Right atrium auricular region (tissue), 2 donors: Measurements from ENCODE around the gene MTMR3. TPM values are rescaled to one million over a fixed set of nuclear protein-coding genes. Genes with fewer than 3 reads are reported as not detected.

Source experiments
- DNase-seq: peaks from one replicate; pipeline ENCODE4 v3.0.0-alpha.2; 2019; ENCODE audit warnings: low spot score
- H3K27ac ChIP-seq, 2 donors: fragments of 200-600 bp; sonication (generic); 1 replicate in 1 of 2; 2 replicates in 1 of 2; pipeline ENCODE4 v1.5.1; 2016 to 2019
- H3K27me3 ChIP-seq, 2 donors: fragments of 200-600 bp; sonication (generic); one replicate each; pipeline versions ENCODE4 v1.5.1 to v1.6.0; 2017 to 2019
- H3K36me3 ChIP-seq: fragments of 200-600 bp; sonication (generic); one replicate; pipeline ENCODE4 v1.5.1; 2016
- H3K4me1 ChIP-seq, 2 donors: fragments of 200-600 bp; sonication (generic); one replicate each; pipeline versions ENCODE4 v1.5.1 to v1.6.0; 2017 to 2019
- H3K4me3 ChIP-seq, 2 donors: fragments of 200-600 bp; sonication (generic); 1 replicate in 1 of 2; 2 replicates in 1 of 2; pipeline ENCODE4 v1.5.1; 2017 to 2019; ENCODE audit warnings: mild to moderate bottlenecking in 1 of 2, moderate library complexity in 1 of 2
- H3K9me3 ChIP-seq, 2 donors: fragments of 200-600 bp; sonication (generic); one replicate each; pipeline ENCODE4 v1.5.1; 2019
- CTCF ChIP-seq, 2 donors: fragments of 200-600 bp; sonication (generic); IDR thresholded peaks; one replicate each; pipeline ENCODE4 v1.5.1; 2019; ENCODE audit warnings: antibody characterized with exemption in 2 of 2
- microRNA-seq, 2 donors: library from miRNA; unstranded; fragments of <30 nt; microRNA quantifications; one replicate each; pipeline ENCODE4, GENCODE V29; 2016 to 2017; ENCODE audit warnings: borderline number of aligned reads in 2 of 2, borderline replicate concordance in 1 of 2
- total RNA-seq, 2 donors: library from RNA; depleted of rRNA; stranded (reverse); fragments of >200 nt; gene quantifications; one replicate each; pipeline ENCODE4 v1.1.0, GENCODE V29; 2016

The MTMR3 gene
- total RNA-seq, 2 donors from 2014 or later, result 27.2 to 38.1 TPM

DNA sequence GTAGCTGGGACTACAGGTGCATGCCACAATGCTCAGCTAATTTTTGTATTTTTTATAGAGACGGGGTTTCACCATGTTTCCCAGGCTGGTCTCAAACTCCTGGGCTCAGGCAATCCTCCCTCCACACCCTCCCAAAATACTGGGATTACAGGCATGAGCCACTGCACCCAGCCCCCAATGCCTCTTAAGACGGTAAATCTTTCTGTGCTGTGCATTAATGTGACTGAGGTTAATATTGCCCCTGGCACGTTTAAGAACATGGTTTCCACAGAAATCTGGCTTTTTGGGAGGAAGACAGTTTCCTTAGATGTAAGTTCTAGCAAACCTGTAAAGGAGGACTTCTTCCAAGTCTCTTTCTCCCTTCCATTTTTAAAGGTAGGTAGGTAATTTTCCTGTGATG is 191.2 kb downstream of the MTMR3 start:
- H3K9me3 ChIP-seq, result peaks cover 0 to 7% of the 10 kb centered on the region in 2 donors
- no peaks in the 10 kb centered on the region for H3K4me1 ChIP-seq
- no peak overlapping the region for H3K4me3 ChIP-seq
- H3K27me3 ChIP-seq, result no peaks in the 10 kb centered on the region
- no peak for DNase-seq
- TF ChIP-seq CTCF (IDR thresholded peaks at IDR 0.05), result no peak
- no peaks in the 10 kb centered on the region for H3K36me3 ChIP-seq
- H3K27ac ChIP-seq, result no peak overlapping the region

DNA sequence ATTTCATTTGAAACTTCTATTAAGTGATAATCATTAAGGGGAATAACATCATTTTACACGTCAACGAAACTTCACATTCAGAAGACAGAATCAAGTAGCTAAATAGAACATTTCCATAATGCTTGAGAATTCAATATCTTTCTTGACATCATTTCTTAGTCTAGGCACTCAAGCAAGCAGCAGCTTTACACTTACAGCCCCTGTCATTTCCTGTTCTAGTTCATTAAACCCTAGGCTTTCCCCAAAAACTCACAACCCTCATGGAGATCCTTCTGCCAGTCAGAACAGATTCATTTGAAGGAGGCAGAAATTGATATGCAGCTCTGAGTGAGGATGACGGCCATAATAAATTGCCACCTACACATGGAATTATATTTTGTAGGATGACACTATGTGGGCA is 192.0 kb downstream of the MTMR3 start:
- Histone ChIP-seq H3K27ac (no peak overlapping the region), H3K9me3 (peaks cover 0 to 7% of the 10 kb centered on the region in 2 donors), H3K4me3 (no peak overlapping the region), H3K27me3 (peaks cover under 1 to 3% of the 10 kb centered on the region in 2 donors), H3K36me3 (no peaks in the 10 kb centered on the region), H3K4me1 (no peaks in the 10 kb centered on the region)
- no peak for TF ChIP-seq CTCF (IDR thresholded peaks at IDR 0.05)
- DNase-seq, result no peak

DNA sequence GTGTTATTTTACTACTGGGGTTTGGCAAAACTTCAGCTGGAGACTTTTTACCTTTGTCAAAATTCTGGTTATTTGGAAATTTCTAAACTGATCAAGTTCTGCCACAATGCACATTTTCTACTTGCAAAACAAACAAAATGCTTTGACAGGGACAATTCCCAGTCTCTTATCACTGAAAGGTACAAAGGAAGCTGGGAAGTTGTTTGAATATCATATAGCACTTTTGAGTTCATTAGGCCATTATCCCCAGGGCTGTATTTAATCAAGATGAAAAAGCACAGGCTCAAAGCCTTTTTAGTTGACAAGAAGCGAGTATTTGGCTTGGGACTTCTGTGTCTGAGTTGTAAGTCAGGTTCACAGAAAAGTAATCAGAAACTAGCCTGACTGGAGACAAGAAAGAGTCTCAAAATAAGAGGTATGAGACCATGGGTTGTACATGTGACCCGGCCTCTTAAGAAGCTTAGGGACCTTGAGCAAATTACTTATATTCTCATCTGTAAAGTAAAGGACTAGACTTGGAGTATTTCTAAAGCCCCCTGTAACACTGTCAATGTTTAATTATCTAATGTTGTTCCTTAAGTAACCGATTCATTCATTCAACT is 194.4 kb downstream of the MTMR3 start:
- peaks cover 3 to 5% of the 10 kb centered on the region in 2 donors for H3K27me3 ChIP-seq
- TF ChIP-seq CTCF (IDR thresholded peaks at IDR 0.05), result no peak
- DNase-seq, result no peak
- H3K9me3 ChIP-seq, result peaks cover 0 to 3% of the 10 kb centered on the region in 2 donors
- H3K4me3 ChIP-seq, result no peak overlapping the region
- no peak overlapping the region for H3K27ac ChIP-seq
- H3K4me1 ChIP-seq, result no peaks in the 10 kb centered on the region
- no peaks in the 10 kb centered on the region for H3K36me3 ChIP-seq

DNA sequence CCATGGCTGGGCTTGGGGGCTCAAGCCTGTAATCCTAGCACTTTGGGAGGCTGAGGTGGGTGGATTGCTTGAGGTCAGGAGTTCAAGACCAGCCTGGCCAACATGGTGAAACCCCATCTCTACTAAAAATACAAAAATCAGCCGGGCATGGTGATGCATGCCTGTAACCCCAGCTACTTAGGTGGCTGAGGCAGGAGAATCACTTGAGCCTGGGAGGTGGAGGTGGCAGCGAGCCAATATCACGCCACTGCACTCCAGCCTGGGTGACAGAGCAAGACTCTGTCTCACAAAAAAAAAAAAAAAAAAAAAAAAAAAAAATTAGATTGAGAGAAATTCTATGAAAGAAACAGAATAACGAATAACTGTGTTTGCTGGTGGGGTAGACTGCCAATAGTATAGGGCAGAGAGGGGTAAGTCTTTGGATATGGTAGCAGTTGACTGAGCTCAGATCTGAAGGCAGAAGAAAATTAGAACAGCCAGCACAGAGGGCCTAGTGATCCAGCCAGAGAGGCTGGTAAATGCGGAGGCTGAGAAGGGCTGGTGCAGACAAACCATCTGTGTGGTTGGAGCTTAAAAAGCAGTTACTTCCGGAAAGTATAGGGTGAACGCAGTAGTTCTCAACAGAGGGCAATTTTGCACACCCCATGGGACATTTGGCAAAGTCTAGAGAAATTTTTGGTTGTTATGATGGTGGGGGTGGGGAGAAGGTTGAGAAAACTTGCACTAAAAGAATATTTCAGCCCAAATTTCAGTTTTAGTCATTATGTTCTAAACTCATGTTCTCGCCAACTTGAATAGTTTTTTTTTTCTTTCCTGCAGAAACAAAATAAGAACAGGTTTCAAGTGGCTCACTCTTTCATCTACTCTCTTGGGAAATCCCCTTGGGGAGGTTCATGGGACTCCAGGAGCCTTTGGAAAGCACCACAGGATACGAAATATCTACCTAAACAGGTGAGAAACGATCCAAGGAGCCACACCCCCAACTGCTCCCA is 195.6 kb downstream of the MTMR3 start:
- H3K27ac ChIP-seq, result no peak overlapping the region
- no peaks in the 10 kb centered on the region for H3K4me1 ChIP-seq
- H3K9me3 ChIP-seq, result no peaks in the 10 kb centered on the region
- no peak overlapping the region for H3K4me3 ChIP-seq
- H3K36me3 ChIP-seq, result no peaks in the 10 kb centered on the region
- no peak for DNase-seq
- TF ChIP-seq CTCF (IDR thresholded peaks at IDR 0.05), result no peak
- peaks cover 3 to 5% of the 10 kb centered on the region in 2 donors for H3K27me3 ChIP-seq

- no peaks in the 10 kb centered on the region for H3K4me1 ChIP-seq
- DNase-seq, result no peak
- H3K4me3 ChIP-seq, result peak within 1 kb of the TSS in 1 of 2 donors; percentile 17
- no peak within 1 kb of the TSS for H3K27ac ChIP-seq
- no peaks in the 10 kb centered on the region for H3K36me3 ChIP-seq
- H3K9me3 ChIP-seq, result peaks cover 0 to 6% of the 10 kb centered on the region in 2 donors
- peaks cover 3 to 5% of the 10 kb centered on the region in 2 donors for H3K27me3 ChIP-seq
- no peak for TF ChIP-seq CTCF (IDR thresholded peaks at IDR 0.05)
Observed at GRCh38 chr22:30079952-30080533, 197.1 kb downstream of the MTMR3 start, which contains the start of gene HORMAD2. TSS of gene HORMAD2 (plus strand) at chr22:30080464. CDS start at chr22:30093953, 13,489 bp downstream.

Small RNAs within 50 kb of the gene (microRNA-seq; reads per million reads assigned to microRNA genes)
- gene MIR6818, result 0 to 2.1 reads per million in 2 donors

Other genes with a start within 250 kb of the MTMR3 start
- gene CABP7, start 163.2 kb upstream of the MTMR3 start, total RNA-seq, result not detected
- gene ZMAT5, start 116.2 kb upstream of the MTMR3 start, total RNA-seq, result 10 to 100 TPM; 17.0 to 22.9 TPM
- gene UQCR10, start 115.8 kb upstream of the MTMR3 start, total RNA-seq, result 100 to 1,000 TPM; 125 to 137 TPM
- 10 to 100 TPM; 24.3 to 37.5 TPM for gene ASCC2, start 44.9 kb upstream of the MTMR3 start, total RNA-seq
- not detected for gene HORMAD2, start 197.3 kb downstream of the MTMR3 start, total RNA-seq